GM12878 (cell line): ENCODE data around the gene EPHB2. TPM values are rescaled to one million over a fixed set of nuclear protein-coding genes. Genes with fewer than 3 reads are reported as not detected.

Experiments
- ATAC-seq: fragments of 200-7000 bp; cut with Tn5 transposase; 3 replicates; pipeline ENCODE4 v1.9.1; 2020; ENCODE audit warnings: mild to moderate bottlenecking, moderate library complexity
- BruUV-seq: library from RNA; stranded (reverse); fragments of 400-500 nt; replicated peaks from 2 replicates; lab custom pipeline; 2021; lab: Mats Ljungman, UMichigan
- CTCF ChIA-PET: fragments of 300-600 bp; sonication (Branson Sonifier 250); formaldehyde crosslinking; extraction: SDS; loops from one replicate; lab custom pipeline; 2021; ENCODE audit warnings: inconsistent platforms; lab: Yijun Ruan, JAX
- POLR2A ChIA-PET: fragments of 350-600 bp; formaldehyde crosslinking; extraction: SDS; loops from one replicate; lab custom pipeline; 2021; ENCODE audit warnings: inconsistent platforms; lab: Charles Lee
- RAD21 ChIA-PET: fragments of 300-600 bp; sonication (Branson Sonifier 250); formaldehyde crosslinking; loops from one replicate; lab custom pipeline; 2023; ENCODE audit warnings: antibody characterized with exemption; ENCODE audit not compliant: unreplicated experiment; lab: Charles Lee
- SMC1A ChIA-PET: fragments of 300-600 bp; sonication (Branson Sonifier 250); formaldehyde crosslinking; loops from one replicate; lab custom pipeline; 2023; ENCODE audit not compliant: unreplicated experiment, uncharacterized antibody; lab: Charles Lee
- DNase-seq: peaks from one replicate; pipeline ENCODE4 v3.0.0-alpha.2; 2011; ENCODE audit warnings: low read depth, low spot score
- FAIRE-seq: peaks from 3 replicates; lab custom pipeline; 2011; peaks lifted over from hg19 to GRCh38; lab: Jason Lieb, UNC
- H2AFZ ChIP-seq: 2 replicates; pipeline ENCODE4 v1.6.0; 2011; ENCODE audit warnings: low read depth, low read length, control low read depth; ENCODE audit not compliant: control insufficient read depth
- H3K27ac ChIP-seq: 2 replicates; pipeline ENCODE4 v1.5.1; 2011; ENCODE audit warnings: control low read depth; ENCODE audit not compliant: control insufficient read depth, insufficient read depth
- H3K27me3 ChIP-seq, 2 experiments: replicated peaks in 1 of 2; 2 replicates each; pipeline versions ENCODE4 v1.6.0 to v1.6.1; 2011; ENCODE audit warnings: low read length in 1 of 2; ENCODE audit not compliant: control insufficient read depth in 2 of 2, insufficient read depth in 2 of 2
- H3K36me3 ChIP-seq, 2 experiments: 2 replicates each; pipeline ENCODE4 v1.5.1; 2011; ENCODE audit warnings: low read length in 1 of 2; ENCODE audit not compliant: control insufficient read depth in 2 of 2, insufficient read depth in 2 of 2
- H3K4me1 ChIP-seq: 2 replicates; pipeline ENCODE4 v1.6.1; 2011; ENCODE audit warnings: mild to moderate bottlenecking, low read length, moderate library complexity, mixed read lengths; ENCODE audit not compliant: control insufficient read depth, insufficient read depth
- H3K4me2 ChIP-seq: 2 replicates; pipeline ENCODE4 v1.6.0; 2011; ENCODE audit warnings: control low read depth; ENCODE audit not compliant: control insufficient read depth, insufficient read depth
- H3K4me3 ChIP-seq: fragments of 200-600 bp; sonication (generic); 2 replicates; pipeline ENCODE4 v1.5.1; 2016
- H3K79me2 ChIP-seq: 2 replicates; pipeline ENCODE4 v1.6.0; 2011; ENCODE audit warnings: low read length; ENCODE audit not compliant: control insufficient read depth, insufficient read depth
- H3K9ac ChIP-seq: 2 replicates; pipeline ENCODE4 v1.8.0; 2011; ENCODE audit warnings: low read length, control low read depth, mixed read lengths; ENCODE audit not compliant: control insufficient read depth, insufficient read depth
- H3K9me3 ChIP-seq: replicated peaks from 3 replicates; pipeline ENCODE4 v1.5.1; 2011; ENCODE audit warnings: mild to moderate bottlenecking, low read length; ENCODE audit not compliant: control insufficient read depth, insufficient read depth
- H4K20me1 ChIP-seq: 2 replicates; pipeline ENCODE4 v1.6.0; 2011; ENCODE audit not compliant: control insufficient read depth, insufficient read depth
- ATF2 ChIP-seq: IDR thresholded peaks from 2 replicates; pipeline ENCODE4 v1.6.1; 2012; ENCODE audit warnings: low read length, inconsistent platforms
- EGR1 ChIP-seq, 2 experiments: IDR thresholded peaks; 1 replicate in 1 of 2; 2 replicates in 1 of 2; pipeline ENCODE4 v1.6.1; 2011 to 2012; ENCODE audit warnings: low read depth in 2 of 2, low read length in 2 of 2, borderline replicate concordance in 1 of 2, mild to moderate bottlenecking in 1 of 2, moderate library complexity in 1 of 2
- FOS ChIP-seq: IDR thresholded peaks from 3 replicates; pipeline ENCODE4 v1.6.1; 2011; ENCODE audit warnings: borderline replicate concordance; ENCODE audit not compliant: insufficient read length; ENCODE audit errors: extremely low read depth
- GATAD2B ChIP-seq: fragments of 450-650 bp; conservative IDR thresholded peaks from 2 replicates; pipeline ENCODE4 v1.6.1; 2017; ENCODE audit warnings: low read depth, mild to moderate bottlenecking, moderate library complexity
- HCFC1 ChIP-seq: fragments of 150-350 bp; IDR thresholded peaks from 2 replicates; pipeline ENCODE4 v1.6.1; 2014; ENCODE audit warnings: low read length
- HDAC2 ChIP-seq: fragments of 200-600 bp; sonication (generic); IDR thresholded peaks from 2 replicates; pipeline ENCODE4 v1.6.1; 2017
- LARP7 ChIP-seq: fragments of 450-650 bp; IDR thresholded peaks from 2 replicates; pipeline ENCODE4 v1.6.1; 2017; ENCODE audit warnings: mild to moderate bottlenecking
- RELA ChIP-seq: fragments of 450-650 bp; IDR thresholded peaks from 2 replicates; pipeline ENCODE4 v1.8.0; 2014; ENCODE audit warnings: borderline replicate concordance; ENCODE audit not compliant: partially characterized antibody
- REST ChIP-seq: IDR thresholded peaks from 2 replicates; pipeline ENCODE4 v1.6.1; 2012; ENCODE audit warnings: mild to moderate bottlenecking, low read depth, low read length
- SREBF2 ChIP-seq: IDR thresholded peaks from 2 replicates; pipeline ENCODE4 v1.6.1; 2012; ENCODE audit warnings: mild to moderate bottlenecking, low read length
- USF2 ChIP-seq: IDR thresholded peaks from 2 replicates; pipeline ENCODE4 v1.6.1; 2011; ENCODE audit warnings: low read depth, low read length, improper control_type of control experiment, borderline replicate concordance
- ZSCAN29 ChIP-seq: fragments of 450-650 bp; IDR thresholded peaks from 2 replicates; pipeline ENCODE4 v1.6.1; 2017; ENCODE audit warnings: mild to moderate bottlenecking, moderate library complexity
- WGBS: methylation state at CpG from one replicate; pipeline ENCODE4 v1.1.6; 2016; ENCODE audit warnings: low lambda C conversion rate; ENCODE audit not compliant: insufficient replicate concordance, insufficient coverage; ENCODE audit errors: missing lambda C conversion rate; 5-methylcytosine and 5-hydroxymethylcytosine counted together
- in situ Hi-C: fragments of 300-500 bp; cut with MboI; formaldehyde crosslinking; loops from 9 replicates; pipeline ENCODE4 v1.14.3; 2018; ENCODE audit warnings: mixed read lengths
- intact Hi-C: fragments of 100-400 bp; cut with micrococcal nuclease; formaldehyde crosslinking; loops from one replicate; pipeline ENCODE4 v1.14.2; 2022; ENCODE audit not compliant: unreplicated experiment
- polyA plus RNA-seq, 11 experiments: library from polyadenylated mRNA; depleted of rRNA in 4 of 11; unstranded in 6 of 11; stranded (reverse) in 5 of 11; fragments of >200 nt; fragmentation: Nextera tagmentation in 4 of 11; fragmentation: Illumina TruSeq in 1 of 11; extraction: Ambion mirVana in 4 of 11; extraction: Trizol in 1 of 11; gene quantifications; 1 replicate in 1 of 11; 2 replicates in 10 of 11; pipeline versions ENCODE4 v1.2.1 to v1.2.3, GENCODE V29; 2011 to 2016; ENCODE audit warnings: inconsistent platforms in 2 of 11, missing spikeins in 2 of 11, low read depth in 1 of 11
- total RNA-seq, 4 experiments: library from RNA; depleted of rRNA in 3 of 4; stranded (reverse); fragments of >200 nt in 3 of 4; fragmentation: Illumina TruSeq in 1 of 4; extraction: Trizol in 1 of 4; gene quantifications; 2 replicates each; pipeline versions ENCODE4 v1.2.1 to v1.2.3, GENCODE V29; 2013 to 2021
- TF ChIP-seq, protein P1 (sequence below): fragments of 450-650 bp; IDR thresholded peaks from 2 replicates; pipeline ENCODE4 v1.6.1; 2017; ENCODE audit warnings: mild to moderate bottlenecking

The EPHB2 gene
- total and polyA plus RNA-seq, 10 of the 15 experiments (the other 5 are each of a cell fraction or from before 2014, with no cell fraction given) = 0.13 to 3.3 (median 0.92) TPM

DNA sequence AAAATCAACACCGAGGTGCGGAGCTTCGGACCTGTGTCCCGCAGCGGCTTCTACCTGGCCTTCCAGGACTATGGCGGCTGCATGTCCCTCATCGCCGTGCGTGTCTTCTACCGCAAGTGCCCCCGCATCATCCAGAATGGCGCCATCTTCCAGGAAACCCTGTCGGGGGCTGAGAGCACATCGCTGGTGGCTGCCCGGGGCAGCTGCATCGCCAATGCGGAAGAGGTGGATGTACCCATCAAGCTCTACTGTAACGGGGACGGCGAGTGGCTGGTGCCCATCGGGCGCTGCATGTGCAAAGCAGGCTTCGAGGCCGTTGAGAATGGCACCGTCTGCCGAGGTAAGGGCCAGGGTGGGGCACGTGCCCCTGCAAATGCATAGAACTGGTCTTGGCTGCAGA lies 74.1 kb downstream of the EPHB2 start (continued):
- TF ChIP-seq REST (no peak), USF2 (no peak), GATAD2B (no peak), HCFC1 (no peak), ATF2 (no peak), HDAC2 (no peak)
- TF ChIP-seq, all 136 proteins: peak for 0

DNA sequence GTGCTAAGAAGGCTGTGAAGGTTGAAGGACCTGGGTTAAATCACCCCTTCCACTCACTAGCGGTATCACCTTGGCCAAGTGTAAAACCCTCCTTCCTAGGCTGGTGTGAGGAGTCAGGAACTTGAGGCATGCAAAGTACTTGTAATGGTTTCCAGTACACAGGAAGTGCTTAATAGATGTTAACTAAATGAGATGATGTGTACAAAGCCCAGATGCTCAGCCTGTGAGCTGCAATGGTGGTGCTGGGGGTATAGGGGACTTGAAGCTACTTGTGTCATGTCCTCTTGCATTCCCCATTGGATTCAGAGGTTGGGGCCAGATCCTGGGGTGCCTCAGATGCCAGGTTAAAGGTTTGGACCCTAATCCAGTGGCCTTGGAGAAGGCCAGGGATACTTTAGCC lies 75.5 kb downstream of the EPHB2 start:
- Histone ChIP-seq H3K4me1 (no peaks in the 10 kb centered on the region), H3K27me3 (peaks cover 1 to 2% of the 10 kb centered on the region in 2 experiments; a peak in 2 of 4 replicates), H3K27ac (no peak overlapping the region), H3K4me3 (no peak overlapping the region), H3K79me2 (no peaks in the 10 kb centered on the region), H3K4me2 (no peak overlapping the region), H2AFZ (no peak overlapping the region), H3K36me3 (no peaks in the 10 kb centered on the region), H3K9me3 (no peaks in the 10 kb centered on the region), H3K9ac (no peak overlapping the region), H4K20me1 (no peaks in the 10 kb centered on the region; the same call in 1 of the 2 replicates)
- no TSS peak for BruUV-seq
- WGBS = 55% methylated on average over 1 of the region's 1 CpG
- FAIRE-seq = no peak
- DNase-seq = no peak
- intact Hi-C loops = no loop called here
- RAD21 ChIA-PET = no interaction called here
- in situ Hi-C loops = no loop called here
- CTCF ChIA-PET = interaction anchor here (0.6 to 1.7 kb wide), 2 partner anchors 81 to 287 kb away, joined by 3 to 6 read pairs; no protein-coding TSS in a partner anchor
- POLR2A ChIA-PET = no interaction called here
- ATAC-seq = no peak
- SMC1A ChIA-PET = no interaction called here
- TF ChIP-seq LARP7 = no peak
- no peak for TF ChIP-seq RELA
- TF ChIP-seq, protein P1, sequence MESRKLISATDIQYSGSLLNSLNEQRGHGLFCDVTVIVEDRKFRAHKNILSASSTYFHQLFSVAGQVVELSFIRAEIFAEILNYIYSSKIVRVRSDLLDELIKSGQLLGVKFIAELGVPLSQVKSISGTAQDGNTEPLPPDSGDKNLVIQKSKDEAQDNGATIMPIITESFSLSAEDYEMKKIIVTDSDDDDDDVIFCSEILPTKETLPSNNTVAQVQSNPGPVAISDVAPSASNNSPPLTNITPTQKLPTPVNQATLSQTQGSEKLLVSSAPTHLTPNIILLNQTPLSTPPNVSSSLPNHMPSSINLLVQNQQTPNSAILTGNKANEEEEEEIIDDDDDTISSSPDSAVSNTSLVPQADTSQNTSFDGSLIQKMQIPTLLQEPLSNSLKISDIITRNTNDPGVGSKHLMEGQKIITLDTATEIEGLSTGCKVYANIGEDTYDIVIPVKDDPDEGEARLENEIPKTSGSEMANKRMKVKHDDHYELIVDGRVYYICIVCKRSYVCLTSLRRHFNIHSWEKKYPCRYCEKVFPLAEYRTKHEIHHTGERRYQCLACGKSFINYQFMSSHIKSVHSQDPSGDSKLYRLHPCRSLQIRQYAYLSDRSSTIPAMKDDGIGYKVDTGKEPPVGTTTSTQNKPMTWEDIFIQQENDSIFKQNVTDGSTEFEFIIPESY = no peak
- TF ChIP-seq EGR1 (IDR thresholded peaks at IDR 0.05; ENCODE audit: borderline replicate concordance in 1 of 2, low read depth in 2 of 2, low read length in 2 of 2) = no peak
- no peak for TF ChIP-seq SREBF2
- TF ChIP-seq ZSCAN29 = no peak
- no peak for TF ChIP-seq FOS
- TF ChIP-seq GATAD2B = no peak
